Activated T-cell treated with anti-CD3 and anti-CD28 coated beads, Interleukin-2, amount 50 U/mL, for 48 hours (primary cell): ENCODE data around the gene GRIA1.

Experiments
- DNase-seq, 2 experiments: peaks; one replicate each; pipeline ENCODE4 v3.0.0-alpha.2; 2020

The GRIA1 gene

DNA sequence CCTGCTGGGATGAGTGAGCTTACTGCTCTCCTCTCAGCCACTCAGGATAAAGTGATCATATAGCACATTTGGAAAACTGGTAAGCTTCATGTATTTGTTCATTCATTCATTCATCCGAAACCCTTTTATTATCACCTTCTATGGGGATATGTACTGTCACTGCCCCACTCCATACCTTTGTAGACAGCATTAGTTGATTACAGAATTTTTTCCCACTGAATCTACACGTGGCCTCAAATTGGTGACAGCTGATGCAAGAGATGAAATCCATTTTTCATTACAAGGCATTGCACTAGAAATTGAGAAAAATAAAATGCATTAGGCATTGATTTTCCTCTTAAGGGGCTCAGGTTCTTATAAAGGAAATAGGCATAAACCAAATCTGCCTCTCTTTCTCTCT is 9.7 kb downstream of the GRIA1 start:
- no peak for DNase-seq

GRCh38 chr5:153504726-153505125 is 14.3 kb downstream of the GRIA1 start:
- DNase-seq = no peak

DNA sequence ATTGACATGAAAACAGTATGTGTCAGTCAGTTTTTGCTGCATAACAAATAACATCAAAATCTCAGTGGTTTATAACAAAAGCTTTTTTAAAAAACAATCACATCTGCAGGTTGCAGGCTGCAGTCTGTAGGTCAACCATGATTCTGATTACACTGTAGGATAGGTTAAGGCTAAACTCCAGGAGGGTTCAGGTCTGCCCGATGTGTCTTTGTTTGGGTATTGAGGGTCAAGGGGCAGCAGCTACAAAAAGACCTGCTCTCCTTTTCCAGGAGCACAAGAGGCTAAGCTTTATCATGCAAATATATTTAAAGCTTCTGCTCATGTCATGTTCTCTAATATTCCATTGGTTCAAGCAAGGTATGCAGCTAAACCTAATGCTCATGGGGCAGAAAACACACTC is 18.2 kb downstream of the GRIA1 start:
- DNase-seq = no peak

- DNase-seq = no peak
Measured at GRCh38 chr5:153511622-153512021, 21.2 kb downstream of the GRIA1 start.

GRCh38 chr5:153513156-153513555 is 22.7 kb downstream of the GRIA1 start:
- DNase-seq = no peak

- DNase-seq = no peak
Measured at GRCh38 chr5:153515301-153515700, 24.8 kb downstream of the GRIA1 start.

- no peak for DNase-seq
Measured at GRCh38 chr5:153516504-153517240, 26.2 kb downstream of the GRIA1 start.

- DNase-seq = no peak
Measured at GRCh38 chr5:153517241-153517611, 26.8 kb downstream of the GRIA1 start.

GRCh38 chr5:153520137-153520536 is 29.7 kb downstream of the GRIA1 start:
- no peak for DNase-seq

DNA sequence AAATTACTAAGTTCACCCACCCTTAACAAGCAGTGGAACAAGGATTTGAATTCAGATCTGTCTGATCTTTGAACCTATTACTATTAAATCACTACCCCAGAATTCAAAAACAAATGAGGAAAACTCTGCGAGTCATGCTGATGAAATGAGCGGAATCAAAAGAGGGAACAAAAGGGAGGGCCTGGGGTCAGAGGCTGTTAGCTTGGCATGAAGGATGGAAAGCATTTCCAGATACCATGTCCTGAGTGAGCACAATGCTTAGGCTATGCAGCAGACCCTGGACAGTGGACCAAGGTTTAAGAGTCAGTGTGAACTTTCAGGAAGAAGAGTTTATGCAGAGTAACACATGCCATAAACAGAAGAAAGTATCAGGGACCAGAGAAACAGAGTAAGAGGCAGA is 30.5 kb downstream of the GRIA1 start:
- no peak for DNase-seq

DNA sequence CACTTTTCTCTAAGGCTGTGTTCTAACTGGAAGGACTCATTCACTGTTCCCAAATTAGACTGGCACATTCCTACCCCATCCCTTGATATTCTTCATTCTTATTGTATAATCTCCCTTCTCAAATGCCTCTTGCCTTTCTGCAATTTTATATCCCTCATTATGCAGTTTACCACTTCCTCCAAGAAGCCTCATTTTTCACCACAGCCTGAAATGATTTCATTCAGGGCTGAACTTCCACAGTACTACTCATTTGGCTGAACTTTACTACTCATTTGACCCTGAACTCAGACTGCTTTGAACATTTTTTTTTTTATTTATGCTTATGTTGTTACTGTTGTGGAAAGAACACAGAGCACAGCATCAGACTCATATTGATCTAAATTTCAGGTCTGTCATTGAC is 32.7 kb downstream of the GRIA1 start:
- no peak for DNase-seq

DNA sequence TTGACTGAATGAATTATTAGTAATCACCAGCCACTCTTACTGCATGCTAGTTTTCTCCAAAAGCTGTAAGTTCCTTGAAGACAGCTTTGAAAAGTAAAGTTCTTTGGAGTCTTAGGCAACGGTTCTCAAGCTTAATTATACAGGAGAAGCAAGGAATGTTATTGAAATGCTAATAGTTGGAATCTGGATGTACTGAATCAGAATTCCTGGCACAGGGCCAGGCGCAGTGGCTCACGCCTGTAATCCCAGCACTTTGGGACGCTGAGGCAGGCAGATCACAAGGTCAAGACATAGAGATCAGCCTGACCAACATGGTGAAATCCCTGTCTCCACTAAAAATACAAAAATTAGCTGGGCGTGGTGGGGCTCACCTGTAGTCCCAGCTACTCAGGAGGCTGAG is 33.4 kb downstream of the GRIA1 start:
- DNase-seq = no peak

GRCh38 chr5:153525536-153525935 is 35.1 kb downstream of the GRIA1 start:
- no peak for DNase-seq

GRCh38 chr5:153530357-153531143 is 40.1 kb downstream of the GRIA1 start:
- no peak for DNase-seq

GRCh38 chr5:153533546-153533945 is 43.1 kb downstream of the GRIA1 start:
- no peak for DNase-seq

GRCh38 chr5:153534102-153534501 is 43.6 kb downstream of the GRIA1 start:
- no peak for DNase-seq

DNA sequence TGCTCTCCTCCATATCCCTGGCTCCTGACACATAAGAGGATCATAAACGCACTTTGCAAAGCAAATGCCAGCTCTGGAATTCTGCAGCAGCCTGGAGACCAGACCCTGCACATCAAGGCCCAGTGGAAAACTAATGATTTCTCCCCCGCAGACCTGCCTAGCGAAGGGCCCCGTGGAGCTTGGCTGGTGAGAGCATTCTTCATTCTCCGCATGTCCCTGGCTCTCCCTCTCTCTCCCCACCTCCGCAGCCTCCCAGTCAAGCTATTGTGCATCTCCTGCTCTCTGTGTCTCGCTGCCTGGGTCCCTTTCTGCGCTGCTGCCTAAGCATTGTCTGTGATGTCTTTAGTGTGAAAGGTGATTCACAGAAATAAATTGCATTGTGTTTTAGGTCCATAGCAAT is 46.7 kb downstream of the GRIA1 start:
- DNase-seq = no peak

GRCh38 chr5:153539983-153540382 is 49.5 kb downstream of the GRIA1 start:
- no peak for DNase-seq

- DNase-seq = no peak
Measured at GRCh38 chr5:153542536-153542935, 52.1 kb downstream of the GRIA1 start.

DNA sequence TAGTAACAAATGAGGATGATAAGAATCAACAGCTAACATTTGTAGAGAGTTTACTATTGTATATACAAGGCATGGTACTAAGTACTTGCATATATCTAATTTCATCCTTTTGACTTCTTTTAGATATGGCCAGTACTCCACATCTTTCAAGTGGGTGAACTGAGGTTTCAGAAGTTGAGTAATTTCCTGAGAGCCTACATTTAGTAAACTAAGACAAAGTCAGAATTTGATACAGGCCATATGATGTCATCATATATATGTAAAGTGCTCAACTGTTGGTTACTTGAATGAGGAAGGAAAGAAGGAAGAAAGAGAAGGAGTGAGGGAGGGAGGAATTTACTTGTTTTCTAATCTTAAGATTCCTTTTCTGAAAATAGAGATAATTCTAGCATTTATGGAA is 52.8 kb downstream of the GRIA1 start:
- DNase-seq = no peak

DNA sequence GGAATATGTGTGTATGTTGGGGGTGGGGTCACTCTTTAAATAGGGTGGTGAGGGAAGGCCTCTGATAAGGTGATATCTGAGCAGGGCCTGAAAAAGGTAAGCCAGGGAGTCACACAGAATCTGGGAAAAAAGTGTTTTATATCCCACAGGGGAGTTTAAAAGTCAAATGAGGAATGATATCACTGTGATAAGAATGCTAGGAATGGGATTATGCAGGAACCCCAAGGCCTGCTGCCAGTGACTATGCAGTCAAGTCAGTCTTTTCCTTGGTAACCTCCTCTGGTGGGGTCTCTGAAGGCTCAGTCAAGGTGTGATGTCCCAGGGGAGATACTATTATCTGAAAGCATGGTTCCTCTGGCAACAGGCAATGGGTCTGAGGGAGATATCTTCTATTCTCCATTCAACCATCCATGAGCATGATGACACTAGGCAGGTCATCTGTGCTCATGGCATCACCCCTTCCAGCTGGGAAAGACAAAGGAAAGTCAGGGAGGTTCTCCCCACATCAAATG is 53.5 kb downstream of the GRIA1 start:
- no peak for DNase-seq

GRCh38 chr5:153544706-153545105 is 54.2 kb downstream of the GRIA1 start:
- no peak for DNase-seq

GRCh38 chr5:153546566-153546965 is 56.1 kb downstream of the GRIA1 start:
- no peak for DNase-seq

DNA sequence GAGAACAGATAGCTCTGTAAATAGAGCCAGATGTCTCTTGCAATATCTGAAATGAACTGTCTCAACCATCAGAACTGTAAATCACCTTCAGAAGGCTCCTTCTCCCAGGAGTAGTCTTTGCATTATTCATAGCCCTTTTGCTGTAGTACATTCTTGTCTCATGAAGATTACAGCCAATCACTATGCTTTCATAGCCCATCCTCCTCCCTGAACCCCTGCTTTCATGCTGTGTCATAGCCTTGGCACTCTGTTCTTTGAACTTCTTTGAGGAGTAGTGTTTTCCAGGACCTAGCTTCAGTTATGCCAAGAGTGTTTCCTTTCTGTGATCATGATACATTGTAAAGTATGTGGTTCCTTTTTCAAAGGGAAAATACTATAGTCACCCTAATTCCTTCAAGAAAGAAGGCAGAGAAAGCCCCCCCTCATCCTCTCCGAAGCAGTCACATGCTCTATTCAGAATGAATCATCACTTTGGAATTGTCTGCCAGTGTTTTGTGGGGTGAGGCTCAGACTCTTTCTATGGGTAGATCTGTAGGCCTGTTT is 61.1 kb downstream of the GRIA1 start:
- DNase-seq = no peak
